H9 (cell line): ENCODE measurements around the gene PPFIBP2. TPM values are rescaled to one million over a fixed set of nuclear protein-coding genes. Genes with fewer than 3 reads are reported as not detected.

Experiments used
- DNase-seq: peaks from one replicate; pipeline ENCODE4 v3.0.0-alpha.2; 2017
- H2AFZ ChIP-seq: one replicate; pipeline ENCODE4 v1.6.1; 2013; ENCODE audit warnings: mild to moderate bottlenecking, low read length, control low read depth, moderate library complexity
- H2AK5ac ChIP-seq: 2 replicates; pipeline ENCODE4 v1.6.1; 2013; ENCODE audit warnings: low read length, control low read depth, mixed read lengths; ENCODE audit not compliant: insufficient read length
- H2BK120ac ChIP-seq: one replicate; pipeline ENCODE4 v1.6.1; 2013; ENCODE audit warnings: low read depth, mild to moderate bottlenecking, low read length, control low read depth, inconsistent platforms; ENCODE audit not compliant: poor library complexity, severe bottlenecking
- H2BK12ac ChIP-seq: 2 replicates; pipeline ENCODE4 v1.6.1; 2013; ENCODE audit warnings: low read length, control low read depth, mixed read lengths, low read depth; ENCODE audit not compliant: insufficient read length
- H2BK15ac ChIP-seq: 2 replicates; pipeline ENCODE4 v1.6.1; 2013; ENCODE audit warnings: low read depth, low read length, control low read depth
- H2BK20ac ChIP-seq: one replicate; pipeline ENCODE4 v1.6.1; 2013; ENCODE audit warnings: low read depth, mild to moderate bottlenecking, low read length, control low read depth, inconsistent platforms; ENCODE audit not compliant: poor library complexity, severe bottlenecking
- H2BK5ac ChIP-seq: 2 replicates; pipeline ENCODE4 v1.6.1; 2013; ENCODE audit warnings: low read length, control low read depth, mixed read lengths; ENCODE audit not compliant: insufficient read length
- H3K14ac ChIP-seq: 2 replicates; pipeline ENCODE4 v1.6.1; 2013; ENCODE audit warnings: low read length, control low read depth; ENCODE audit not compliant: insufficient read depth
- H3K18ac ChIP-seq: 2 replicates; pipeline ENCODE4 v1.6.1; 2013; ENCODE audit warnings: low read depth, mild to moderate bottlenecking, mixed read lengths, low read length, control low read depth; ENCODE audit not compliant: insufficient read length
- H3K23ac ChIP-seq: 2 replicates; pipeline ENCODE4 v1.6.1; 2013; ENCODE audit warnings: low read length, control low read depth, mixed read lengths, low read depth; ENCODE audit not compliant: insufficient read length
- H3K23me2 ChIP-seq: 2 replicates; pipeline ENCODE4 v1.6.1; 2013; ENCODE audit warnings: low read depth, mild to moderate bottlenecking, mixed read lengths, low read length, control low read depth; ENCODE audit not compliant: insufficient read length, poor library complexity, severe bottlenecking
- H3K27ac ChIP-seq: 2 replicates; pipeline ENCODE4 v1.5.1; 2013; ENCODE audit warnings: low read length, control low read depth, mixed read lengths, low read depth; ENCODE audit not compliant: insufficient read length
- H3K27me3 ChIP-seq: 2 replicates; pipeline ENCODE4 v1.6.1; 2013; ENCODE audit warnings: low read length, control low read depth, inconsistent platforms; ENCODE audit not compliant: insufficient read depth
- H3K4ac ChIP-seq: 2 replicates; pipeline ENCODE4 v1.6.1; 2013; ENCODE audit warnings: low read depth, mild to moderate bottlenecking, control low read depth, inconsistent platforms, low read length, moderate library complexity
- H3K4me1 ChIP-seq: 2 replicates; pipeline ENCODE4 v1.6.1; 2013; ENCODE audit warnings: low read length, control low read depth, inconsistent platforms; ENCODE audit not compliant: insufficient read depth
- H3K4me2 ChIP-seq: 2 replicates; pipeline ENCODE4 v1.6.1; 2013; ENCODE audit warnings: low read length, control low read depth, mixed read lengths; ENCODE audit not compliant: insufficient read length, insufficient read depth
- H3K56ac ChIP-seq: 2 replicates; pipeline ENCODE4 v1.6.1; 2013; ENCODE audit warnings: low read depth, mild to moderate bottlenecking, mixed read lengths, low read length, control low read depth; ENCODE audit not compliant: insufficient read length
- H3K79me1 ChIP-seq: 2 replicates; pipeline ENCODE4 v1.6.1; 2013; ENCODE audit warnings: low read depth, mild to moderate bottlenecking, moderate library complexity, low read length, control low read depth, inconsistent platforms; ENCODE audit not compliant: insufficient read depth, poor library complexity, severe bottlenecking
- H3K79me2 ChIP-seq: 2 replicates; pipeline ENCODE4 v1.6.1; 2013; ENCODE audit warnings: low read length, control low read depth, inconsistent platforms; ENCODE audit not compliant: insufficient read depth
- H3K9ac ChIP-seq: 2 replicates; pipeline ENCODE4 v1.6.1; 2013; ENCODE audit warnings: low read length, control low read depth, mixed read lengths; ENCODE audit not compliant: insufficient read length; ENCODE audit errors: extremely low read depth
- H3K9me3 ChIP-seq: one replicate; pipeline ENCODE4 v1.6.1; 2013; ENCODE audit warnings: low read depth, low read length, inconsistent platforms; ENCODE audit not compliant: control insufficient read depth
- H3T11ph ChIP-seq: one replicate; pipeline ENCODE4 v1.6.1; 2013; ENCODE audit warnings: mild to moderate bottlenecking, low read length, control low read depth, inconsistent platforms
- H4K20me1 ChIP-seq: one replicate; pipeline ENCODE4 v1.6.1; 2013; ENCODE audit not compliant: control insufficient read depth, insufficient read length, insufficient read depth
- H4K5ac ChIP-seq: 2 replicates; pipeline ENCODE4 v1.6.1; 2013; ENCODE audit warnings: low read depth, mild to moderate bottlenecking, mixed read lengths, low read length, control low read depth; ENCODE audit not compliant: insufficient read length
- H4K8ac ChIP-seq: replicated peaks from 2 replicates; pipeline ENCODE4 v1.6.1; 2013; ENCODE audit warnings: low read length, control low read depth, mixed read lengths, low read depth; ENCODE audit not compliant: insufficient read length
- H4K91ac ChIP-seq: 2 replicates; pipeline ENCODE4 v1.6.1; 2013; ENCODE audit warnings: low read depth, mild to moderate bottlenecking, moderate library complexity, mixed read lengths, low read length, control low read depth; ENCODE audit not compliant: insufficient read length
- H3K27ac Mint-ChIP-seq, 3 experiments: 2 replicates in 2 of 3; 3 replicates in 1 of 3; pipeline ENCODE4 v1.8.0; 2020 to 2021; ENCODE audit warnings: mixed read lengths in 3 of 3, mild to moderate bottlenecking in 1 of 3, moderate library complexity in 1 of 3
- H3K27me3 Mint-ChIP-seq: 2 replicates; pipeline ENCODE4 v1.8.0; 2021; ENCODE audit warnings: low read depth, mild to moderate bottlenecking, moderate library complexity, mixed read lengths
- H3K36me3 Mint-ChIP-seq, 3 experiments: 2 replicates in 2 of 3; 3 replicates in 1 of 3; pipeline ENCODE4 v1.8.0; 2020 to 2021; ENCODE audit warnings: low read depth in 3 of 3, mixed read lengths in 3 of 3; ENCODE audit not compliant: insufficient read depth in 1 of 3
- H3K4me1 Mint-ChIP-seq, 2 experiments: 2 replicates each; pipeline ENCODE4 v1.8.0; 2020; ENCODE audit warnings: mixed read lengths in 2 of 2
- H3K4me3 Mint-ChIP-seq, 2 experiments: 2 replicates in 1 of 2; 3 replicates in 1 of 2; pipeline ENCODE4 v1.8.0; 2020 to 2021; ENCODE audit warnings: mild to moderate bottlenecking in 2 of 2, mixed read lengths in 2 of 2, moderate library complexity in 1 of 2
- H3K9me3 Mint-ChIP-seq, 2 experiments: 2 replicates in 1 of 2; 3 replicates in 1 of 2; pipeline ENCODE4 v1.8.0; 2020; ENCODE audit warnings: mild to moderate bottlenecking in 2 of 2, mixed read lengths in 2 of 2, moderate library complexity in 1 of 2
- CTCF ChIP-seq: fragments of 200-600 bp; sonication (generic); conservative IDR thresholded peaks from 3 replicates; pipeline ENCODE4 v1.8.0; 2021; ENCODE audit warnings: antibody characterized with exemption, mild to moderate bottlenecking
- WGBS: extraction: QIAGEN DNeasy Blood & Tissue Kit; methylation state at CpG from one replicate; pipeline ENCODE4 v1.1.7; 2013; ENCODE audit warnings: missing lambda C conversion rate, low lambda C conversion rate, mixed read lengths; ENCODE audit not compliant: insufficient read length; ENCODE audit errors: extremely low coverage; 5-methylcytosine and 5-hydroxymethylcytosine counted together
- total RNA-seq: library from RNA; stranded (reverse); gene quantifications from 2 replicates; pipeline ENCODE4 v1.2.1, GENCODE V29; 2021

Gene PPFIBP2
- total RNA-seq, 1 experiment from 2014 or later: 8.3 TPM

GRCh38 chr11:7533199-7534041, 19.6 kb downstream of the PPFIBP2 start:
- Histone ChIP-seq H2BK5ac (no peak overlapping the region), H3K14ac (no peak overlapping the region), H3K79me2 (no peaks in the 10 kb centered on the region), H2AFZ (no peak overlapping the region), H3K4me2 (no peak overlapping the region), H2BK12ac (no peak overlapping the region), H3K4me1 (no peaks in the 10 kb centered on the region), H4K5ac (no peak overlapping the region), H3K23ac (peak overlapping the region; percentile 14), H2BK120ac (no peak overlapping the region), H3K18ac (no peak overlapping the region), H3K9me3 (no peaks in the 10 kb centered on the region), H3K79me1 (no peaks in the 10 kb centered on the region), H3K27ac (no peak overlapping the region), H3T11ph (no peak overlapping the region), H3K27me3 (no peaks in the 10 kb centered on the region), H3K9ac (no peak overlapping the region), H4K8ac (no peak overlapping the region), H3K56ac (no peak overlapping the region), H2BK15ac (no peak overlapping the region), H3K4ac (no peak overlapping the region), H2BK20ac (no peak overlapping the region), H3K23me2 (no peaks in the 10 kb centered on the region), H2AK5ac (no peak overlapping the region), H4K91ac (no peak overlapping the region), H4K20me1 (no peaks in the 10 kb centered on the region)
- no CpG with 5 or more reads among the region's 8 CpGs for WGBS
- Mint-ChIP-seq H3K4me1 (peaks cover 4 to 8% of the 10 kb centered on the region in 2 experiments; a peak in 3 of 4 replicates), H3K4me3 (no peak overlapping the region), H3K9me3 (no peaks in the 10 kb centered on the region), H3K36me3 (no peaks in the 10 kb centered on the region), H3K27me3 (no peaks in the 10 kb centered on the region; the same call in 1 of the 2 replicates), H3K27ac (0 out of 7 replicates have a peak overlapping the region, but pooled peaks of 1 of the 3 experiments have one; percentile 35)
- DNase-seq: no peak
- TF ChIP-seq CTCF: no peak
